NCI-H510A (cell line): Measurements from ENCODE around the gene RHBG.

Experiments used
- DNase-seq: peaks from one replicate; lab custom pipeline; 2025; lab: John Stamatoyannopoulos, UW

Gene RHBG

GRCh38 chr1:156386134-156386901 is 17.3 kb downstream of the RHBG start:
- DNase-seq: no peak

- no peak for DNase-seq
Measured at GRCh38 chr1:156386949-156387869, 18.2 kb downstream of the RHBG start.

- no peak for DNase-seq
Measured at GRCh38 chr1:156387870-156388173, 18.8 kb downstream of the RHBG start.

- DNase-seq: no peak
Measured at GRCh38 chr1:156388174-156389137, 19.4 kb downstream of the RHBG start.

GRCh38 chr1:156389311-156389710 is 20.3 kb downstream of the RHBG start:
- DNase-seq: no peak

- no peak for DNase-seq
Measured at GRCh38 chr1:156390469-156391365, 21.7 kb downstream of the RHBG start.

- DNase-seq: no peak
Measured at GRCh38 chr1:156391366-156391677, 22.3 kb downstream of the RHBG start.

- no peak for DNase-seq
Measured at GRCh38 chr1:156391701-156392100, 22.7 kb downstream of the RHBG start.

- DNase-seq: no peak
Measured at GRCh38 chr1:156392452-156392853, 23.4 kb downstream of the RHBG start.

- DNase-seq: no peak
Measured at GRCh38 chr1:156393095-156393494, 24.1 kb downstream of the RHBG start.

- no peak for DNase-seq
Measured at GRCh38 chr1:156394082-156394481, 25.1 kb downstream of the RHBG start.

- DNase-seq: peak; percentile 97
Measured at GRCh38 chr1:156394835-156395461, 25.9 kb downstream of the RHBG start.

- no peak for DNase-seq
Measured at GRCh38 chr1:156399355-156400125, 30.5 kb downstream of the RHBG start.

GRCh38 chr1:156400191-156400935 is 31.4 kb downstream of the RHBG start:
- no peak for DNase-seq

GRCh38 chr1:156401041-156401574 is 32.1 kb downstream of the RHBG start:
- no peak for DNase-seq

GRCh38 chr1:156401681-156402081 is 32.7 kb downstream of the RHBG start:
- DNase-seq: no peak

- no peak for DNase-seq
Measured at GRCh38 chr1:156402331-156403020, 33.5 kb downstream of the RHBG start.

GRCh38 chr1:156405670-156406069 is 36.7 kb downstream of the RHBG start:
- DNase-seq: no peak
